Stimulated activated CD4-positive, alpha-beta T cell treated with anti-CD3 and anti-CD28 coated beads, Interleukin-1b, Interleukin-23, amount 100 ng/mL, for 24 hours (primary cell): ENCODE results near the gene XYLT2.
A peak's percentile ranks its signal among the peaks of the same experiment; 100 is the strongest.

Experiments
- DNase-seq, 4 experiments: peaks; one replicate each; pipeline ENCODE4 v3.0.0-alpha.2; 2020; ENCODE audit warnings: low read depth in 4 of 4, low spot score in 1 of 4

XYLT2 gene

DNA sequence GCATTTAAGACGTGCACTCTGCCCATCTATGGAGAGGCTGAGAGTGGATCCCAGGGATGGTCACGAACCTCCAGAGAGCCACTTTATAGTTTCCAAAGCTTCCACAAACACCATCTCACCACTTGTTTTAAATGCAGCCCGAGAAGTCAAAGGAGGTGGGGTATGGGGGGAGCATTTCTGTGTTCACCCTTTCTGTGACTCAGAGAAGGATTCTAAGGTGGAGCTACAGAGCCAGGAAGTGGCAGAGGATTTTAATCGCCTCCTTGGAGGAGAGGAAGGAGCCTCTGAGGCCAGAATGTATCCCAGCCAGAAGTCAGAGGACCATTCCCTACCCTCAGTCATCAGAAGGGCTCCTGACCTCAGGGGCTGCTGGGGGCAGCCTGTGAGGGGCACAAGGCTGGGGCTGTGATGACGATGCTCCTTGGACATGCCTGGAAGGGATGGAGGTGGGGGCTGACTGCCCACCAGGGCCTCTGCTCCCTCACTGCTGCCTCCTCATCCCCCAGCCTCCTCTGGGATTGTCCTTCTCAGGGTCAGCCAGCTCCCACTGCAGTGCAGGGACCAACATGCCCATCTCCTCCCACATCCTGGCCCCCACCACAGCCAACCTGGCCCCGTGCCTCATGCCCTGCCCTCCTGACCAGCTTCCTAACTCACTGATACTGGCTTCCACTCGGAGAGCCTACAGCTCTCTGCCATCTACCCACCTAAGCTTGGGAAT lies 2.8 kb downstream of the XYLT2 start:
- no peak for DNase-seq

DNA sequence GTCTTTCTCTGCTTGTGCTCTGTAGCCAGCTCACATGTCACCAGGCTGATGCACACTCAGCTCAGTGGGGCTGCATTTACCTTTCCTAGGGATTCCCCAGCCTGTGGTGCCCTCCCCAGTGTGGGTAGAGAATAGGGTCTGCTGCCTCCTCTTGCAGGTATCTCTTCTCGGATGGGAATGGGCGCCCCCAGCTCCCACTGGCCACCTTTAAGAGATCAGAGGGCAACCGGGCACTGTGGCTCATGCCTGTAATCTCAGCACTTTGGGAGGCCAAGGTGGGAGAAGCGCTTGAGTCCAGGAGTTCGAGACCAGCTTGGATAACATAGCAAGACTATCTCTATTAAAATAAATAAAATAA lies 3.3 kb downstream of the XYLT2 start:
- DNase-seq: no peak

DNA sequence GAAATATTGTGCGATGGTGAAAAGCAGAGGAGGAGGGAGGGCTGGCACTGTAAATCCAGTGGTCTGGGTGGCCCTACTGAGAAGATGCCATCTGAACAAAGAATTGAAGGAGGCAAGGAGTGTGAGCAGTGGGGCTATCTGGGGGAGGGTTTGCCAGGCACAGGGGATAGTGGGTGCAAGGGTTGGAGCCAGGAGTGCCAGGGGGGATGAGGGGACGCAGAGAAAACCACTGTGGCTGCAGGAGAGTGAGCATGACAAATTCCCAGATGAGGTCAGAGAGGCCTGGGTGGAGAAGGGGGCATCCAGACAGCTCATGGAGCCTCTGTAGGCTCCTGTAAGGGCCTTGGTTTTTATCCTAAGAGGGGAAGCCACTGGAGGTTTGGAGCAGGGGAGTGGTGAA lies 4.8 kb downstream of the XYLT2 start:
- no peak for DNase-seq

- no peak for DNase-seq
Observed at GRCh38 chr17:50352072-50352692, 6.3 kb downstream of the XYLT2 start.

GRCh38 chr17:50352693-50353599 lies 7.0 kb downstream of the XYLT2 start:
- DNase-seq: no peak

- no peak for DNase-seq
Observed at GRCh38 chr17:50353600-50354195, 7.8 kb downstream of the XYLT2 start.

- no peak for DNase-seq
Observed at GRCh38 chr17:50354198-50354597, 8.3 kb downstream of the XYLT2 start.

DNA sequence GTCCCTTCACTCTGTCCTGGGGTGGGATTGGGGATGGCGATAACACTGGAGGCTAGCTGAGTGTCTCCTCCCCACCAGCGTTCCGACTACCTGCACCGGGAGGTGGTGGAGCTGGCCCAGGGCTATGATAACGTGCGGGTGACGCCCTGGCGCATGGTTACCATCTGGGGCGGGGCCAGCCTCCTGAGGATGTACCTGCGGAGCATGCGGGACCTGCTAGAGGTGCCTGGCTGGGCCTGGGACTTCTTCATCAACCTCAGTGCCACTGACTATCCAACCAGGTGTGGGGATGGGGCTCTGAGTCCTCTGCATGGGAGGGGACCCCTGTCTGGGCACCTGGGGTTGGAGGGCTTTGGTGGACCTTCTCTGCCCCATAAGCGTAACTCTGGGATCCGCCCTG lies 8.8 kb downstream of the XYLT2 start:
- DNase-seq: no peak

- DNase-seq: no peak
Observed at GRCh38 chr17:50355336-50355700, 9.4 kb downstream of the XYLT2 start.

GRCh38 chr17:50355701-50356341 lies 9.9 kb downstream of the XYLT2 start:
- no peak for DNase-seq

- no peak for DNase-seq
Observed at GRCh38 chr17:50356418-50356817, 10.5 kb downstream of the XYLT2 start.

GRCh38 chr17:50356892-50357510 lies 11.1 kb downstream of the XYLT2 start:
- no peak for DNase-seq

DNA sequence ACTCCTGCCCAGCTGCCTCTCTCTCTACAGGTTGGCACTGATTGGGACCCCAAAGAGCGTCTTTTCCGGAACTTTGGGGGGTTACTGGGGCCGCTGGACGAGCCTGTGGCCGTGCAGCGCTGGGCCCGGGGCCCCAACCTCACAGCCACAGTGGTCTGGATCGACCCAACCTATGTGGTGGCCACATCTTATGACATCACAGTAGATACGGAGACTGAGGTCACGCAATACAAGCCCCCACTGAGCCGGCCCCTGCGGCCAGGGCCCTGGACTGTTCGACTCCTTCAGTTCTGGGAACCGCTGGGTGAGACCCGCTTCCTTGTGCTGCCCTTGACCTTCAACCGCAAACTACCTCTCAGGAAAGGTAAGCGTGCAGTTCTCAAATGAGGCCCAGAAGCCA lies 12.3 kb downstream of the XYLT2 start:
- no peak for DNase-seq

DNA sequence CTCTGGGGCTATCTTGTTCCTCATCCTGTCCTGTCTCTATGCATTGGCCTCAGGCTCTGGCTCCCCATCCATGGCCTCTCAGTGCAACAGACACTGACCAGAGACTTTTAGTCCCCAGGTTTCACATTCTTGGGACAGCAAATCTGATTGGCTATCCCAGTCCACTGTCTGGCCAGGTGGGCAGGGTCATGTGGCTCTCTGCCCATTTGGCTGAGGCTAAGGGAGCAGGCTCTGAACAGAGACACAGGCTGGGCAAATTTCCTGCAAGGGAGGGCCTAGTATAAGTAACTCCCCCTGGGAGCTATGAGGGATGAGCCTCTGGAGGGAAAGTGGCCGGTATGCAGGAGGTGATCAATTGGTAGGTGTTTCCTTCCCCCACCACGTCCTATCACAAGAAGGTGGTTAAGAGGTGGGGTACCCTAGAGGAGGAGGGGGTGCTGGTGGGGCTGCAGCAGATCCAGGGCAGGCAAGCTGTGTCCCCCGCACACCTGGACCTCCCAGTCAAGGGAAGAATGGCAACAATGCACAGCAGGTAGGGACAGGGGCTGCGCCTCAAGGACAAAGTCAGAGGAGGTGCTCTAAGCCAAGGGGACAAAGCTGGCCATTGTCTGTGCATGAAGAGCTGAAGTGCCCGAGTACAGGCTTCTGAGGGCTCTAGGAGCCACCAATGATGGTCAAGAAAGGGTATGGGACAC lies 13.2 kb downstream of the XYLT2 start:
- no peak for DNase-seq

GRCh38 chr17:50359998-50360461 lies 14.1 kb downstream of the XYLT2 start:
- no peak for DNase-seq

GRCh38 chr17:50360486-50361115 lies 14.7 kb downstream of the XYLT2 start:
- DNase-seq: no peak

GRCh38 chr17:50361561-50362480 lies 15.9 kb downstream of the XYLT2 start:
- peak in 3 of 4 experiments; percentile 30 to 37 (median 36) for DNase-seq

- no peak for DNase-seq
Observed at GRCh38 chr17:50362661-50363060, 16.7 kb downstream of the XYLT2 start.
